ENCODE measurements around the gene SLC16A3.
A peak's percentile ranks its signal among the peaks of the same experiment; 100 is the strongest.

SLC16A3 gene

GRCh38 chr17:82266142-82266541 lies 37.3 kb downstream of the SLC16A3 start:
- TF ChIP-seq, protein P1, sequence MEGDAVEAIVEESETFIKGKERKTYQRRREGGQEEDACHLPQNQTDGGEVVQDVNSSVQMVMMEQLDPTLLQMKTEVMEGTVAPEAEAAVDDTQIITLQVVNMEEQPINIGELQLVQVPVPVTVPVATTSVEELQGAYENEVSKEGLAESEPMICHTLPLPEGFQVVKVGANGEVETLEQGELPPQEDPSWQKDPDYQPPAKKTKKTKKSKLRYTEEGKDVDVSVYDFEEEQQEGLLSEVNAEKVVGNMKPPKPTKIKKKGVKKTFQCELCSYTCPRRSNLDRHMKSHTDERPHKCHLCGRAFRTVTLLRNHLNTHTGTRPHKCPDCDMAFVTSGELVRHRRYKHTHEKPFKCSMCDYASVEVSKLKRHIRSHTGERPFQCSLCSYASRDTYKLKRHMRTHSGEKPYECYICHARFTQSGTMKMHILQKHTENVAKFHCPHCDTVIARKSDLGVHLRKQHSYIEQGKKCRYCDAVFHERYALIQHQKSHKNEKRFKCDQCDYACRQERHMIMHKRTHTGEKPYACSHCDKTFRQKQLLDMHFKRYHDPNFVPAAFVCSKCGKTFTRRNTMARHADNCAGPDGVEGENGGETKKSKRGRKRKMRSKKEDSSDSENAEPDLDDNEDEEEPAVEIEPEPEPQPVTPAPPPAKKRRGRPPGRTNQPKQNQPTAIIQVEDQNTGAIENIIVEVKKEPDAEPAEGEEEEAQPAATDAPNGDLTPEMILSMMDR (conservative IDR thresholded peaks at IDR 0.05; ENCODE audit: control insufficient read depth, insufficient read depth, low read depth, low read length), result no peak
- no peak for DNase-seq (ENCODE audit: low read depth)
- no peak overlapping the region for H3K4me3 ChIP-seq (ENCODE audit: control insufficient read depth, low read depth, low read length)

GRCh38 chr17:82267575-82268379 lies 38.9 kb downstream of the SLC16A3 start:
- DNase-seq (ENCODE audit: low read depth), result peak; percentile 99
- peak overlapping the region; percentile 29 for H3K4me3 ChIP-seq (ENCODE audit: control insufficient read depth, low read depth, low read length)
- TF ChIP-seq, protein P1 (conservative IDR thresholded peaks at IDR 0.05; ENCODE audit: control insufficient read depth, insufficient read depth, low read depth, low read length), result no peak

- no peak for DNase-seq (ENCODE audit: low read depth)
- no peak overlapping the region for H3K4me3 ChIP-seq (ENCODE audit: control insufficient read depth, low read depth, low read length)
- TF ChIP-seq, protein P1 (conservative IDR thresholded peaks at IDR 0.05; ENCODE audit: control insufficient read depth, insufficient read depth, low read depth, low read length), result no peak
Observed at GRCh38 chr17:82269138-82269881, 40.5 kb downstream of the SLC16A3 start.

DNA sequence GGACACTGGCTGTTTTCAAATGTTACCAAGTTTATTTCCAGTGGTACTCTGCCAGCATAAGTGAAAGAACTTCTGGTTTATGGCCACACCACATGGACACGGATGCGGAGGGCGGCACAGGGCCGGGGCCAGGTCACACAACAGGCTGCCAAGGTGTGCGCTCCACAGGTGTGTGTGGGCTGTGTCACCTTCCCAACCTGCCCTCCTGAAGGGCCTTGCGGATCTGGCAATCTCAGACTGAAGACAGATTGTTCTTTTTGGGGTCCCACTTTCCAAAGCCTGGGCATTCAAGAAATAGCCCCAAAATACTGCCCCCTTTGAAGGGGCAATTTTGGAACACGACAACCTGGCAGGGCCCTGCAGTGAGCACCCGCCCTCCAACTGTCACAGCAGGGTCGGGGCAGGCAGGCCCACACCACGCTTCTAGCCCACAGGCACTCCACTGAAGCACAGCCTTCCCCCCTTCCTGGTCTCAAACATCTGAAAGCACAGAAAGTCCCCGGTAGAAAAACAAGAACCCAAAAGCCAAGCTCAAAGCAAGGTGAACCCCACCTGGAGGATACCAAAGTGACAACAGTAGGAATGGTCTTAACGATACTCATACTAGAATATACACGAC lies 41.1 kb downstream of the SLC16A3 start:
- no peak overlapping the region for H3K4me3 ChIP-seq (ENCODE audit: control insufficient read depth, low read depth, low read length)
- TF ChIP-seq, protein P1 (conservative IDR thresholded peaks at IDR 0.05; ENCODE audit: control insufficient read depth, insufficient read depth, low read depth, low read length), result no peak
- no peak for DNase-seq (ENCODE audit: low read depth)

- no peak overlapping the region for H3K4me3 ChIP-seq (ENCODE audit: control insufficient read depth, low read depth, low read length)
- DNase-seq (ENCODE audit: low read depth), result no peak
- TF ChIP-seq, protein P1 (conservative IDR thresholded peaks at IDR 0.05; ENCODE audit: control insufficient read depth, insufficient read depth, low read depth, low read length), result no peak
Observed at GRCh38 chr17:82270651-82271050, 41.8 kb downstream of the SLC16A3 start.

- no peak overlapping the region for H3K4me3 ChIP-seq (ENCODE audit: control insufficient read depth, low read depth, low read length)
- no peak for DNase-seq (ENCODE audit: low read depth)
- TF ChIP-seq, protein P1 (conservative IDR thresholded peaks at IDR 0.05; ENCODE audit: control insufficient read depth, insufficient read depth, low read depth, low read length), result no peak
Observed at GRCh38 chr17:82271401-82271800, 42.6 kb downstream of the SLC16A3 start.

Data from fibroblast of mammary gland (primary cell).